CD14-positive monocyte (primary cell): ENCODE measurements around the gene PCDHB5. TPM values are rescaled to one million over a fixed set of nuclear protein-coding genes. Genes with fewer than 3 reads are reported as not detected.

Experiments used
- DNase-seq, 3 donors: peaks; one replicate each; pipeline ENCODE4 v3.0.0-alpha.2; 2011 to 2022
- H2AFZ ChIP-seq: 2 replicates; pipeline ENCODE4 v1.6.0; 2012; ENCODE audit warnings: mild to moderate bottlenecking, low read depth, low read length, inconsistent platforms; ENCODE audit not compliant: insufficient read depth, poor library complexity, severe bottlenecking
- H3K27ac ChIP-seq, 2 donors: 1 replicate in 1 of 2; 2 replicates in 1 of 2; pipeline ENCODE4 v1.5.1; 2012 to 2013; ENCODE audit warnings: low read length in 2 of 2, control low read depth in 1 of 2, inconsistent platforms in 1 of 2, low read depth in 1 of 2, mild to moderate bottlenecking in 1 of 2
- H3K27me3 ChIP-seq, 2 donors: one replicate each; pipeline versions ENCODE4 v1.6.0 to v1.6.1; 2011 to 2013; ENCODE audit warnings: low read length in 2 of 2; ENCODE audit not compliant: control insufficient read depth in 2 of 2, insufficient read depth in 2 of 2
- H3K36me3 ChIP-seq, 2 donors: replicated peaks in 1 of 2; 1 replicate in 1 of 2; 2 replicates in 1 of 2; pipeline versions ENCODE4 v1.5.1 to v1.6.1; 2012 to 2013; ENCODE audit warnings: low read length in 2 of 2, control low read depth in 1 of 2, inconsistent platforms in 1 of 2, mild to moderate bottlenecking in 1 of 2; ENCODE audit not compliant: insufficient read depth in 2 of 2, control insufficient read depth in 1 of 2
- H3K4me1 ChIP-seq, 2 donors: 1 replicate in 1 of 2; 2 replicates in 1 of 2; pipeline versions ENCODE4 v1.5.1 to v1.6.1; 2012 to 2013; ENCODE audit warnings: low read length in 2 of 2, control low read depth in 1 of 2, inconsistent platforms in 1 of 2, mild to moderate bottlenecking in 1 of 2, moderate library complexity in 1 of 2; ENCODE audit not compliant: insufficient read depth in 2 of 2, control insufficient read depth in 1 of 2
- H3K4me2 ChIP-seq: replicated peaks from 2 replicates; pipeline ENCODE3; 2012; ENCODE audit warnings: low read length, moderate library complexity, mild to moderate bottlenecking; ENCODE audit not compliant: poor library complexity, severe bottlenecking; ENCODE audit errors: extremely low read depth
- H3K4me3 ChIP-seq, 3 experiments: fragments of 200-600 bp in 1 of 3; sonication (generic) in 1 of 3; replicated peaks in 1 of 3; 1 replicate in 2 of 3; 2 replicates in 1 of 3; pipeline ENCODE4 v1.5.1; 2011 to 2013; ENCODE audit warnings: low read length in 3 of 3, mild to moderate bottlenecking in 3 of 3, control low read depth in 2 of 3, low read depth in 2 of 3, inconsistent platforms in 1 of 3, moderate library complexity in 1 of 3
- H3K79me2 ChIP-seq: 2 replicates; pipeline ENCODE4 v1.6.0; 2012; ENCODE audit warnings: mild to moderate bottlenecking, control low read depth, inconsistent platforms, low read length, moderate library complexity; ENCODE audit not compliant: insufficient read depth
- H3K9ac ChIP-seq: 2 replicates; pipeline ENCODE4 v1.6.0; 2017; ENCODE audit warnings: low read length, mild to moderate bottlenecking; ENCODE audit not compliant: insufficient read depth, poor library complexity, severe bottlenecking
- H3K9me3 ChIP-seq, 2 donors: replicated peaks in 1 of 2; 1 replicate in 1 of 2; 2 replicates in 1 of 2; pipeline versions ENCODE4 v1.5.1 to v1.6.1; 2012 to 2013; ENCODE audit warnings: low read length in 2 of 2, control low read depth in 1 of 2; ENCODE audit not compliant: control insufficient read depth in 1 of 2, insufficient read depth in 1 of 2
- H4K20me1 ChIP-seq: 2 replicates; pipeline ENCODE4 v1.6.0; 2012; ENCODE audit warnings: mild to moderate bottlenecking, low read length, control low read depth, moderate library complexity; ENCODE audit not compliant: insufficient read depth
- H3K27ac Mint-ChIP-seq, 7 donors: one replicate each; pipeline ENCODE4 v1.8.0; 2020; ENCODE audit warnings: mild to moderate bottlenecking in 7 of 7, mixed read lengths in 7 of 7, moderate library complexity in 6 of 7, inconsistent platforms in 2 of 7
- H3K27me3 Mint-ChIP-seq, 3 donors: one replicate each; pipeline ENCODE4 v1.8.0; 2021 to 2022; ENCODE audit warnings: low read depth in 3 of 3, mild to moderate bottlenecking in 3 of 3, mixed read lengths in 3 of 3, moderate library complexity in 3 of 3, inconsistent platforms in 1 of 3
- H3K36me3 Mint-ChIP-seq, 2 donors: one replicate each; pipeline ENCODE4 v1.8.0; 2020; ENCODE audit warnings: mixed read lengths in 2 of 2, inconsistent platforms in 1 of 2, mild to moderate bottlenecking in 1 of 2
- H3K4me1 Mint-ChIP-seq: one replicate; pipeline ENCODE4 v1.8.0; 2020; ENCODE audit warnings: mild to moderate bottlenecking, mixed read lengths
- H3K4me3 Mint-ChIP-seq, 2 donors: one replicate each; pipeline ENCODE4 v1.8.0; 2020; ENCODE audit warnings: mild to moderate bottlenecking in 2 of 2, mixed read lengths in 2 of 2, moderate library complexity in 1 of 2
- H3K9me3 Mint-ChIP-seq, 7 donors: one replicate each; pipeline ENCODE4 v1.8.0; 2020 to 2022; ENCODE audit warnings: mixed read lengths in 7 of 7, mild to moderate bottlenecking in 6 of 7, moderate library complexity in 6 of 7, inconsistent platforms in 2 of 7
- CTCF ChIP-seq: fragments of 200-600 bp; IDR thresholded peaks from one replicate; pipeline ENCODE4 v1.8.0; 2022; ENCODE audit warnings: antibody characterized with exemption, mild to moderate bottlenecking
- WGBS: methylation state at CpG from one replicate; pipeline ENCODE4 v1.1.5; 2013; ENCODE audit warnings: missing lambda C conversion rate; ENCODE audit not compliant: insufficient coverage; 5-methylcytosine and 5-hydroxymethylcytosine counted together
- intact Hi-C, 2 donors: fragments of 100-400 bp; cut with micrococcal nuclease; formaldehyde crosslinking; loops; one replicate each; pipeline versions ENCODE4 v1.15.0 to v1.15.1; 2023
- polyA plus RNA-seq, 3 donors: library from polyadenylated mRNA; depleted of rRNA in 1 of 3; unstranded in 2 of 3; stranded (reverse) in 1 of 3; fragments of 300-500 nt in 2 of 3; fragments of >200 nt in 1 of 3; fragmentation: Illumina TruSeq in 2 of 3; gene quantifications; 1 replicate in 2 of 3; 2 replicates in 1 of 3; pipeline ENCODE4 v1.2.3, GENCODE V29; 2012 to 2021

PCDHB5 gene
- polyA plus RNA-seq, 3 donors: not detected

- Mint-ChIP-seq H3K4me3 (no peak overlapping the region), H3K27me3 (peaks cover 3 to 15% (median 12%) of the 10 kb centered on the region in 3 donors), H3K27ac (no peak overlapping the region), H3K36me3 (no peaks in the 10 kb centered on the region), H3K4me1 (no peaks in the 10 kb centered on the region), H3K9me3 (peaks cover 14 to 33% (median 26%) of the 10 kb centered on the region in 7 donors)
- intact Hi-C loops: no loop called here
- Histone ChIP-seq H3K36me3 (no peaks in the 10 kb centered on the region), H3K27ac (no peak overlapping the region), H3K27me3 (peaks cover 0 to 7% of the 10 kb centered on the region in 2 donors), H3K79me2 (no peaks in the 10 kb centered on the region), H3K4me2 (no peak overlapping the region), H3K4me3 (no peak overlapping the region), H3K9me3 (peaks cover 23 to 31% of the 10 kb centered on the region in 2 donors), H3K4me1 (no peaks in the 10 kb centered on the region), H3K9ac (no peak overlapping the region), H4K20me1 (no peaks in the 10 kb centered on the region), H2AFZ (no peak overlapping the region)
- no peak for DNase-seq
- WGBS: no CpG with 5 or more reads among the region's 2 CpGs
- no peak for TF ChIP-seq CTCF
These were observed 15.8 kb upstream of the PCDHB5 start for GRCh38 chr5:141119250-141119649.

- H3K4me2 ChIP-seq: no peak within 1 kb of the TSS
- Mint-ChIP-seq H3K4me1 (no peaks in the 10 kb centered on the region), H3K4me3 (no peak within 1 kb of the TSS), H3K36me3 (no peaks in the 10 kb centered on the region), H3K27me3 (peaks cover 2 to 15% (median 13%) of the 10 kb centered on the region in 3 donors), H3K9me3 (peaks cover 13 to 31% (median 21%) of the 10 kb centered on the region in 7 donors), H3K27ac (no peak within 1 kb of the TSS)
- intact Hi-C loops: no loop called here
- DNase-seq: no peak
- H3K36me3 ChIP-seq: no peaks in the 10 kb centered on the region
- H2AFZ ChIP-seq: no peak within 1 kb of the TSS
- H3K27me3 ChIP-seq: peaks cover 0 to 8% of the 10 kb centered on the region in 2 donors
- no peak within 1 kb of the TSS for H3K9ac ChIP-seq
- no peaks in the 10 kb centered on the region for H3K4me1 ChIP-seq
- TF ChIP-seq CTCF: no peak
- H4K20me1 ChIP-seq: no peaks in the 10 kb centered on the region
- H3K27ac ChIP-seq: no peak within 1 kb of the TSS
- H3K79me2 ChIP-seq: no peaks in the 10 kb centered on the region
- 18% methylated on average over 9 of the region's 16 CpGs for WGBS
- peaks cover 23 to 29% of the 10 kb centered on the region in 2 donors for H3K9me3 ChIP-seq
- H3K4me3 ChIP-seq: no peak within 1 kb of the TSS
These were observed 13.4 kb upstream of the PCDHB5 start, which contains the start of gene PCDHB4 for GRCh38 chr5:141121563-141121962. Gene PCDHB4 (plus strand): TSS chr5:141121818. CDS start chr5:141121999, 181 bp downstream.
